IPS DF 6.9 (cell line): ENCODE measurements around the gene APAF1.
"Not testable (repeated sequence)": the region's sequence is repeated elsewhere in the genome, so short reads cannot be mapped to it uniquely, and the experiment has no call there.

Source experiments
- DNase-seq: peaks from one replicate; pipeline ENCODE4 v3.0.0-alpha.2; 2013; ENCODE audit warnings: low read depth, low spot score
- H3K27ac ChIP-seq: one replicate; pipeline ENCODE4 v1.5.1; 2013; ENCODE audit warnings: low read length, control low read depth
- H3K27me3 ChIP-seq: 2 replicates; pipeline ENCODE4 v1.6.1; 2013; ENCODE audit warnings: mild to moderate bottlenecking, low read length; ENCODE audit not compliant: control insufficient read depth, insufficient read depth
- H3K36me3 ChIP-seq: 2 replicates; pipeline ENCODE4 v1.6.1; 2013; ENCODE audit warnings: low read length; ENCODE audit not compliant: control insufficient read depth, insufficient read depth
- H3K4me1 ChIP-seq: 2 replicates; pipeline ENCODE4 v1.6.1; 2013; ENCODE audit warnings: low read length; ENCODE audit not compliant: control insufficient read depth, insufficient read depth
- H3K4me3 ChIP-seq: 2 replicates; pipeline ENCODE4 v1.5.1; 2013; ENCODE audit warnings: mild to moderate bottlenecking, low read length
- H3K9me3 ChIP-seq: 2 replicates; pipeline ENCODE4 v1.6.1; 2013; ENCODE audit warnings: low read length, inconsistent platforms; ENCODE audit not compliant: control insufficient read depth, insufficient read depth
- WGBS: extraction: QIAGEN DNeasy Blood & Tissue Kit; methylation state at CpG from one replicate; pipeline ENCODE4 v1.1.7; 2013; ENCODE audit warnings: mixed read lengths, missing lambda C conversion rate; ENCODE audit not compliant: insufficient read length, insufficient coverage; 5-methylcytosine and 5-hydroxymethylcytosine counted together

APAF1 gene

DNA sequence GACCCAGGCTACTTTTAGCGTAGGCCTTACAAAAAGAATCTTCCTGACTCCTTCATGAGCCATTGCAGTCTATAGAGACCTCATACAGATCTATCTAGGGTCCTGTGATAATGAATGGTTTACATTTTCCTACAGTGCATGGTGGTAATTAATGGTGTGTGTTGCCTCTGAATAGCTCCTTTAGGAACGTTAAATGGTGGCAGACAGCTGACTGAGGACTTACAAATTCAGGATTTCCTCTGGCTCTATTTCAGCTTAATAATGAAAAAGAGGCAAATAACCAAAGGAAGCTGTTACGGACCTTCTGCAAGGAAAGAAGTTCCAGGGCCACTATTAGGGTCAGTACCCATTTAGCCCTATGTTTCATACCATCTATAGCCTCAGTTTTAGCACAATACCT lies 5.6 kb upstream of the APAF1 start:
- no peak for DNase-seq
- Histone ChIP-seq H3K4me3 (no peak overlapping the region), H3K36me3 (no peaks in the 10 kb centered on the region), H3K27me3 (no peaks in the 10 kb centered on the region), H3K27ac (no peak overlapping the region), H3K9me3 (no peaks in the 10 kb centered on the region), H3K4me1 (no peaks in the 10 kb centered on the region)
- no CpG with 5 or more reads among the region's 3 CpGs for WGBS

DNA sequence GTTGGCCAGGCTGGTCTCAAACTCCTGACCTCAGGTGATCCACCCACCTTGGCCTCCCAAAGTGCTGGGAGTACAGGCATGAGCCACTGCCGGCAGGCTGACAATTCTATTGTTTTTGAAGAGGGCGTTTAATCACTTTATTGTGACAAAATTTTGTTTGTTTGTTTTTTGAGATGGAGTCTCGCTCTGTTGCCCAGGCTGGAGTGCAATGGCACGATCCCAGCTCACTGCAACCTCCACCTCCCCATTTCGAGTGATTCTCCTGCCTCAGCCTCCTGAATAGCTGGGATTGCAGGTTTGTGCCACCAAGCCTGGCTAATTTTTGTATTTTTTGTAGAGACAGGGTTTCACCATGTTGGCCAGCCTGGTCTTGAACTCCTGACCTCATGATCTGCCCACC lies 2.3 kb upstream of the APAF1 start:
- H3K9me3 ChIP-seq, H3K4me1 ChIP-seq, H3K27me3 ChIP-seq, H3K4me3 ChIP-seq, H3K27ac ChIP-seq, H3K36me3 ChIP-seq, DNase-seq: not testable (repeated sequence)
- no CpG with 5 or more reads among the region's 5 CpGs for WGBS

DNA sequence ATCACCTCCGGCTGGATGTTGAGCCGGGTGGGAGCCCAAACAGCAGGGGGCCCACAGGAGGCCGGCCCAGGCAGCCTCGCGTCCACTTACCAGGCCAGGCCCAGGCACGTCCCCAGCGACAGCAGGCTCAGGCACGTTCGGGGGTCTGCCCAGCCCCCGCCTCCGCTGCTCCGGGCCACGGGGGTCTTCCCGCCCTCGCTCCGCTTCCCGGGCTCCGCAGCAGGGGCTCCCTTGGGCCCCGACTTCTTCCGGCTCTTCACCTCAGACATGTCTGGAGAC lies 718 bp upstream of the APAF1 start:
- no peak for DNase-seq
- Histone ChIP-seq H3K36me3 (peaks cover 1% of the 10 kb centered on the region; the same call in 1 of the 2 replicates), H3K27me3 (no peaks in the 10 kb centered on the region), H3K4me3 (peak overlapping the region; percentile 95), H3K4me1 (no peaks in the 10 kb centered on the region), H3K27ac (no peak overlapping the region), H3K9me3 (no peaks in the 10 kb centered on the region)
- WGBS = no CpG with 5 or more reads among the region's 20 CpGs

DNA sequence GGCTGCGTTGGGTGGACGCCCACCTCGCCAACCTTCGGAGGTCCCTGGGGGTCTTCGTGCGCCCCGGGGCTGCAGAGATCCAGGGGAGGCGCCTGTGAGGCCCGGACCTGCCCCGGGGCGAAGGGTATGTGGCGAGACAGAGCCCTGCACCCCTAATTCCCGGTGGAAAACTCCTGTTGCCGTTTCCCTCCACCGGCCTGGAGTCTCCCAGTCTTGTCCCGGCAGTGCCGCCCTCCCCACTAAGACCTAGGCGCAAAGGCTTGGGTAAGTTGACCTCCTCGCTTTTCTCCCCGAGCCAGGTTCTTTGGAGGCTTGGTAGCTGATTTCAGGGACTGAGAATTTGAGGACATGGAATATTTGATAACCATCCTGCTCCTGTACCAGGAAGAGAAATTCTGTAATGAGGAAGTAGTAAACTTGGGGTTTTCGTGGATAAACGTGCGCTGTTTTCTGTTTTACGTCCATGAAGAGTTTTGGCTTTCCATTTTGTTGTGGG lies 530 bp downstream of the APAF1 start:
- no CpG with 5 or more reads among the region's 24 CpGs for WGBS
- peak overlapping the region; percentile 95 for H3K4me3 ChIP-seq
- DNase-seq = peak; percentile 4
- H3K9me3 ChIP-seq = no peaks in the 10 kb centered on the region
- H3K27ac ChIP-seq = no peak overlapping the region
- no peaks in the 10 kb centered on the region for H3K27me3 ChIP-seq
- no peaks in the 10 kb centered on the region for H3K4me1 ChIP-seq
- H3K36me3 ChIP-seq = peaks cover 5% of the 10 kb centered on the region; the same call in 1 of the 2 replicates

DNA sequence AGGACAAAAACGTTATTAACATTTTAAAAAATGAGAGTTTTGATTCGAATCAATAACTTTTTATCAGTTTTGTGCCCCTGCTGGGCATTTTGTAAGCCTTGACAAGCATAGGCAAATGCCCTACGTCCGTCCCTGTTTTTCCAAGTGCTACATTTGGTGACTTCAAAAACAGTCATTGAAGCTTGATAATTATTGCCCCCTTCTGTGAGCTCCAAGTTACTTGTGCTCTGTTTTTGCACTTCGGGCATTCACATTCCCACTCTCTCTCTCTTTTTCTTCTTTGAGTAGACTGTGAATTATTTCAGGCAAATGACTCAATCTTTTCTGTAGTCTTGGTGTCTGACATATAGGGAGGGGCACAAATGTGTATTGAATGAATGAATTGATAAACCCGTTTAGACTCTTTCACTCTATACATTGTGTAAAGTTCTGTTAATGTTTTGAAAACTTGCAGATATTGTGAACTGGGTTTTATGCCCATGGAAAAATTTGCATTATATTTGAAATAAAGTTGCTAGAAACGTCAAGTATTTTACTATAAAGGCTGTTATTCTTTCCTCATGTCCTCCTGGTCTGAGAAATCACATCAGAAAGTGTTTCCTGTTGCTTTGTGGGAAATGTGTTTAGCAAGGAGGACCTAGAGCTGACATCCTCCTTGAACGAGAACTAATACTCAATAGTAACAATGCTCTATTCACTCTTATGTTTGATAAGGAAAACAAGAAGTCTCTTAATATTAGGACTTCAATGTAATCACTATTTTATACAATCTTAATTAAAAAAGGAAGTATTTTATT lies 1.4 kb downstream of the APAF1 start:
- Histone ChIP-seq H3K4me1 (no peaks in the 10 kb centered on the region), H3K27me3 (no peaks in the 10 kb centered on the region), H3K4me3 (no peak overlapping the region), H3K9me3 (no peaks in the 10 kb centered on the region), H3K27ac (no peak overlapping the region), H3K36me3 (peaks cover 5% of the 10 kb centered on the region; the same call in 1 of the 2 replicates)
- no CpG with 5 or more reads among the region's 8 CpGs for WGBS
- no peak for DNase-seq

DNA sequence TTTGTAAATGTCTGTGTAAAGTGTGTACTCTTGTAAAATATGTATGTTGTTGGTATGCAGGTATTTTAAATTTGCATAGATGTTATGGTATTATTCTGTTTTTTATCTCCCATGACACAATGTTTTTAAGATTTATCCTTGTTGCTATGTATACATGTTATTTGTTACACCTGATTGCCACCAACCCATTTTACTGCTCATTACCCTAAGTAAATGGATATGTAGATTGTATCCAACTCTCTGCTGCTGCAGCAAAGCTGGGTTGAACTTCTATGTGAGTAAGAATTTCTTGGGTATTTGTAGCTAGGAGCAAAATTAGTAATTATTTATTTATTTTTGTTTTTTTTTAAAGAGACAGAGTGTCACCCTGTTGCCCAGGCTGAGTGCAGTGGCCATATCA lies 6.2 kb downstream of the APAF1 start:
- peaks cover 5% of the 10 kb centered on the region; the same call in 1 of the 2 replicates for H3K36me3 ChIP-seq
- no peaks in the 10 kb centered on the region for H3K27me3 ChIP-seq

DNA sequence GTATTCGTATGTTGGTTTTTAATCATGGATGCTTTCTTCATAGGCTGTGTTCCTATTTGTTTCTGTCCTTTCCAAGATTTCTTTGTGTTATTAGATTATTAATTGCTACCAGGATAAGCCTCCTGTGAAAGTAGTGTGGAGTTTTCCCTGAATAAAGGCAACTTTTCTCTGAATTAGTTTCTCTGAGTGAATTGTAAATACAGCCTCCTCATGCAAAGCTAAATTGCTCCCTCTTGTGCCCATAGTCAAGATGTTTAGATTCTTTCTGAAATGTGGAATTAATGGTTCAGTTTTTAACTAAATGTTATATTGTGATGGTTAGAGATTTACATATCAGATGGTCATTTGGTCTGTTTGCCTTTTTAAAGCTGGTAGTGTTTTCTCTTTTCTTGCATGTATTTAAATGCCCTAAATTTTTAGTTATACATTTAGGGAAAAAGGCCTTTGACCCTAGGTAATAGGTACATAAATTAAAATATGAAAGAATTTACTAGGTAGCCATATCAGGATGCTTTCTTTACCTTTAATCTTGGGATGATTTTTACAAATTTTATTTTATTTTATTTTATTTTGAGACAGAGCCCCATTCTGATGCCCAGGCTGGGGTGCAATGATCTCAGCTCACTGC lies 8.9 kb downstream of the APAF1 start:
- Histone ChIP-seq H3K27me3 (no peaks in the 10 kb centered on the region), H3K4me1 (no peaks in the 10 kb centered on the region), H3K4me3 (no peak overlapping the region), H3K27ac (no peak overlapping the region), H3K36me3 (peaks cover 5% of the 10 kb centered on the region; the same call in 1 of the 2 replicates), H3K9me3 (no peaks in the 10 kb centered on the region)
- WGBS = no CpG with 5 or more reads among the region's 1 CpG
- DNase-seq = peak; percentile 1

More for the DNA sequence above, 6.2 kb downstream of the APAF1 start:
- H3K9me3 ChIP-seq = no peaks in the 10 kb centered on the region
- no peak overlapping the region for H3K4me3 ChIP-seq
- H3K27ac ChIP-seq = no peak overlapping the region
- no peak for DNase-seq
- H3K4me1 ChIP-seq = no peaks in the 10 kb centered on the region

DNA sequence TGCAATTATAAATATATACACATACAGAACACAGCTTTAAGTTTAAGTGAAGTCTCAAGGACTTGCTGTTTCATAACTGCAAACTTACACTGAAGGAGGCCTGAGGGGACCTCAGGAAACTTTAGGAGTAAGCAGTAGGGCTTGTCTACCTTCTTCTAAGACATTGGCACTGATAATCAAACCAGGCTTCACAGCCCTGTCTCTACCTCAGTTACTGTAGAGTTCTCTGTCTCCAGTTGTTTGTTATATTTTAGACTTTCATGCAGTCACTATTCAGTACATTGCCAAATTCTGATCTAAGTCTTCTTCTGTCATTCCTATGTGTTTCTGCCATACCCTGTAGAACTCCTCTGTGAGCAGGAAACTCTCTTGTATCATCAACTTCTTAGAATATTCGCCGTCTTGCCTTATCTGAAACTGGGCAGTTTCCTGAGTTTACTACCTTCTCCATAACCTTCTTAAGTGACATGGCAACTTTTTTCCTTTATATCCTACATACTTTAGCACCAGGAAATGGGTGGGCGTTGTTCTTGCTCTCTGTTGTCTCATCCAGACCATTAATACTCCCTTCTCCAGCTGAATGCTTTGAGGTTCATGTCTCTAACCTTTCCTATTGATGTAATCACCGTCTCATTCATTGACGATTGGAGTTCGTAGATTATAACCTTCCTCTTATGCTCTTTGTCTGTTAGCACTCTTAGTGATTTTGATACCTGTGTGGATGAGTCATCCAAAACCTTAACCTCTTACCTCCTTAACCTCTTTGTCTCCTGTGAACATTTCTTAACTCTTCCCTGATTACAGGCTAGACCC lies 11.4 kb downstream of the APAF1 start:
- no peaks in the 10 kb centered on the region for H3K36me3 ChIP-seq
- H3K27me3 ChIP-seq = no peaks in the 10 kb centered on the region
- whole genome bisulfite sequencing = no CpG with 5 or more reads among the region's 6 CpGs
- no peaks in the 10 kb centered on the region for H3K9me3 ChIP-seq
- no peak for DNase-seq
- no peak overlapping the region for H3K4me3 ChIP-seq
- H3K4me1 ChIP-seq = no peaks in the 10 kb centered on the region
- no peak overlapping the region for H3K27ac ChIP-seq

DNA sequence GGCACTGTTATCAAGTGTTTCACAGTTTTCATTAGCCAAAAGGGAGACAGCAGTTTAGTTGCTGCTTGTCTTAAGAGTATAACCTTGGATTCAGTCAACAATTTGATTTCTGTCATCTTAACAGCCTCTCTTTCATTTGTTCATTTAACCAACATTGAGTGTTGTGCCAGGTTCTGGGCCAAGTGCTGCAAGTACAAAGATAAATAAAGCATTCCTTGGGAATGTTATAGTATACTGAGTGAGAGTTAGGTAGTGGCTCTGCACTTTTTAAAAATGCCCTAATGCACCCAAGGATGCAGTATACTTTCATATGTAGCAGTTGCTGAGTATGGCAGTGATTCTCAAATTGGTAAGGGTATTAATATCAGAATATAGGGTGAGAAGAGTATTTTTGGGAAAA lies 15.4 kb downstream of the APAF1 start:
- H3K27me3 ChIP-seq = no peaks in the 10 kb centered on the region
- H3K4me3 ChIP-seq = no peak overlapping the region
- H3K4me1 ChIP-seq = no peaks in the 10 kb centered on the region
- DNase-seq = no peak
- H3K27ac ChIP-seq = no peak overlapping the region
- no peaks in the 10 kb centered on the region; the same call in 1 of the 2 replicates for H3K36me3 ChIP-seq
- H3K9me3 ChIP-seq = no peaks in the 10 kb centered on the region

DNA sequence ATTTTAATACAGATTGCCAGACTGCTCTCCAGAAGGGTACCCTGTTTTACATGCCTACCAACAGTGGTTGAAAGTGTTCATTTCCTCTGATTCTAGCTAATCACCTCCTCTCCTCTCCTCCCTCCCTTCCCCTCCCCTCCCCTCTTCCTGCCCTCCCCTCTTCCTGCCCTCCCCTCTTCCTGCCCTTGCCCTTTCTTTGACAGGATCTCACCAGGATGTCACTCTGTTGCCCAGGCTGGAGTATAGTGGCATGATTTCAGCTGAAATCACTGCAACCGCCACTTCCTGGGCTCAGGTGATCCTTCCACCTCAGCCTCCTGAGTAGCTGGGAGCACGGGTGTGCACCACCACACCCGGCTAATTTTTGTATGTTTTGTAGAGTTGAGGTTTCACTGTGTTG lies 24.7 kb downstream of the APAF1 start:
- DNase-seq = no peak
- WGBS = no CpG with 5 or more reads among the region's 3 CpGs
- no peaks in the 10 kb centered on the region for H3K27me3 ChIP-seq

More for the DNA sequence above, 24.7 kb downstream of the APAF1 start:
- Histone ChIP-seq H3K4me1 (no peaks in the 10 kb centered on the region), H3K27ac (no peak overlapping the region), H3K36me3 (no peaks in the 10 kb centered on the region; the same call in 1 of the 2 replicates), H3K9me3 (no peaks in the 10 kb centered on the region), H3K4me3 (no peak overlapping the region)
